ENCODE results near the gene LRRIQ1. TPM values are rescaled to one million over a fixed set of nuclear protein-coding genes. Genes with fewer than 3 reads are reported as not detected.
A peak's percentile ranks its signal among the peaks of the same experiment; 100 is the strongest.

LRRIQ1 gene
- total RNA-seq, 1 donor from 2014 or later, result 13.1 TPM

- TF ChIP-seq CTCF (IDR thresholded peaks at IDR 0.05; ENCODE audit: unreplicated experiment), result peak; percentile 79
- Mint-ChIP-seq H3K9me3 (ENCODE audit: low read depth) (no peaks in the 10 kb centered on the region), H3K4me3 (ENCODE audit: low read depth) (no peak overlapping the region), H3K4me1 (ENCODE audit: low read depth) (no peaks in the 10 kb centered on the region), H3K27me3 (no peaks in the 10 kb centered on the region), H3K27ac (no peak overlapping the region), H3K36me3 (ENCODE audit: insufficient read depth) (peaks cover 1% of the 10 kb centered on the region)
- DNase-seq (ENCODE audit: low spot score, unreplicated experiment), result peak; percentile 22
Observed at GRCh38 chr12:85057370-85057963, 21.3 kb downstream of the LRRIQ1 start.

GRCh38 chr12:85058339-85058738 is 22.2 kb downstream of the LRRIQ1 start:
- DNase-seq (ENCODE audit: low spot score, unreplicated experiment), result no peak
- Mint-ChIP-seq H3K36me3 (ENCODE audit: insufficient read depth) (no peaks in the 10 kb centered on the region), H3K4me1 (ENCODE audit: low read depth) (no peaks in the 10 kb centered on the region), H3K4me3 (ENCODE audit: low read depth) (no peak overlapping the region), H3K27me3 (no peaks in the 10 kb centered on the region), H3K9me3 (ENCODE audit: low read depth) (no peaks in the 10 kb centered on the region), H3K27ac (no peak overlapping the region)
- no peak for TF ChIP-seq CTCF (IDR thresholded peaks at IDR 0.05; ENCODE audit: unreplicated experiment)

GRCh38 chr12:85059594-85059993 is 23.4 kb downstream of the LRRIQ1 start:
- no peak for TF ChIP-seq CTCF (IDR thresholded peaks at IDR 0.05; ENCODE audit: unreplicated experiment)
- no peak for DNase-seq (ENCODE audit: low spot score, unreplicated experiment)
- Mint-ChIP-seq H3K27ac (no peak overlapping the region), H3K9me3 (ENCODE audit: low read depth) (peaks cover 3% of the 10 kb centered on the region), H3K4me1 (ENCODE audit: low read depth) (no peaks in the 10 kb centered on the region), H3K36me3 (ENCODE audit: insufficient read depth) (no peaks in the 10 kb centered on the region), H3K4me3 (ENCODE audit: low read depth) (no peak overlapping the region), H3K27me3 (no peaks in the 10 kb centered on the region)

GRCh38 chr12:85060916-85061315 is 24.8 kb downstream of the LRRIQ1 start:
- no peaks in the 10 kb centered on the region for H3K27me3 Mint-ChIP-seq
- H3K36me3 Mint-ChIP-seq (ENCODE audit: insufficient read depth), result no peaks in the 10 kb centered on the region
- TF ChIP-seq CTCF (IDR thresholded peaks at IDR 0.05; ENCODE audit: unreplicated experiment), result no peak
- no peak for DNase-seq (ENCODE audit: low spot score, unreplicated experiment)
- no peak overlapping the region for H3K4me3 Mint-ChIP-seq (ENCODE audit: low read depth)
- H3K27ac Mint-ChIP-seq, result no peak overlapping the region
- no peaks in the 10 kb centered on the region for H3K4me1 Mint-ChIP-seq (ENCODE audit: low read depth)
- peaks cover 3% of the 10 kb centered on the region for H3K9me3 Mint-ChIP-seq (ENCODE audit: low read depth)

- no peaks in the 10 kb centered on the region for H3K4me1 Mint-ChIP-seq (ENCODE audit: low read depth)
- H3K27ac Mint-ChIP-seq, result no peak overlapping the region
- no peak for TF ChIP-seq CTCF (IDR thresholded peaks at IDR 0.05; ENCODE audit: unreplicated experiment)
- no peaks in the 10 kb centered on the region for H3K27me3 Mint-ChIP-seq
- DNase-seq (ENCODE audit: low spot score, unreplicated experiment), result no peak
- H3K36me3 Mint-ChIP-seq (ENCODE audit: insufficient read depth), result no peaks in the 10 kb centered on the region
- H3K9me3 Mint-ChIP-seq (ENCODE audit: low read depth), result peaks cover 7% of the 10 kb centered on the region
- H3K4me3 Mint-ChIP-seq (ENCODE audit: low read depth), result no peak overlapping the region
Observed at GRCh38 chr12:85065837-85066482, 29.8 kb downstream of the LRRIQ1 start.

All from progenitor cell of endocrine pancreas (in vitro differentiated cells).